Measurements from ENCODE around the gene PLA2G4E. TPM values are rescaled to one million over a fixed set of nuclear protein-coding genes. Genes with fewer than 3 reads are reported as not detected.

The PLA2G4E gene
- total RNA-seq, 1 experiment from 2014 or later: not detected

DNA sequence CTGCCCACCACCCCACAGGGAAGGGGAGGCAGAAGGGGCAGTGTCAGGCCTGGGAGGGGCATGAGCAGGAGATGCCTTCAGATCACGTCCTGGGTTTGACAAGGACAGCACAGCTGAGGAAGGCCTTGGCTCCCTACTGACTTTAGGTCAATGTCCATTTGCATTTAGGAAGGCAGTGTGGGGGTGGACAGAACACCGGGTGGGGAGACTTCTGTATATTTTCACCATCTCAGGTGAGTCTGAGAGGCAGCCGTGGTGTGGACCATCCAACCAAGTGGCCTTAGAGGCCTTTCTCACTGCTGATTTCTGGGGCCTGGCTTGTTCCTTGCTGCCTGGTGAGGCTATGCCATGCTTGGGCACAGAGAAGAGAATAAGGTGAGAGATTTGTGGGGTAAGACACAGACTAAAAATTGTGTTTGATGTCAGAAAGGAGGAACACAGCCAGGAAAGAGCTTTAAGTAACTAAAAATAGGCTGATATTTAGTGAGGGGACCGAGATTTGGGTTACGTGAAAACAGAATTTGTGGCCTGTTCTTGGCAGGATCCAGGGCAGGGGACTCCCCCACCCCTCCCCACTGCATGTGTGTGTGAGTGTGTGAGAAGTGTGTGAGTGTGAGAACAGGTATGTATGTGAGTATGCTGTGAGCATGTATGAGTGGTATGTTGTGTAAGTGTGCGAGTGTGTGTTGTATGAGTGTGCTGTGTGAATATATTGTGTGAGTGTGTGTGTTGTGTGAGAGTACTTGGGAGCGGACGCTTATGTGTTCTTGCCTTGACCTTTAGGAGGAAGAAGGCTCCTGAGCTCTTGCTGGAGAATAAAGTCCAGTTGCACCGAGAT lies 11.8 kb upstream of the PLA2G4E start:
- in situ Hi-C loops (cut with HindIII; ENCODE audit: low pct_unique_long_range_greater_than_20kb, low sequenced_read_pairs): no loop called here
- DNase-seq (ENCODE audit: low read depth): no peak

DNA sequence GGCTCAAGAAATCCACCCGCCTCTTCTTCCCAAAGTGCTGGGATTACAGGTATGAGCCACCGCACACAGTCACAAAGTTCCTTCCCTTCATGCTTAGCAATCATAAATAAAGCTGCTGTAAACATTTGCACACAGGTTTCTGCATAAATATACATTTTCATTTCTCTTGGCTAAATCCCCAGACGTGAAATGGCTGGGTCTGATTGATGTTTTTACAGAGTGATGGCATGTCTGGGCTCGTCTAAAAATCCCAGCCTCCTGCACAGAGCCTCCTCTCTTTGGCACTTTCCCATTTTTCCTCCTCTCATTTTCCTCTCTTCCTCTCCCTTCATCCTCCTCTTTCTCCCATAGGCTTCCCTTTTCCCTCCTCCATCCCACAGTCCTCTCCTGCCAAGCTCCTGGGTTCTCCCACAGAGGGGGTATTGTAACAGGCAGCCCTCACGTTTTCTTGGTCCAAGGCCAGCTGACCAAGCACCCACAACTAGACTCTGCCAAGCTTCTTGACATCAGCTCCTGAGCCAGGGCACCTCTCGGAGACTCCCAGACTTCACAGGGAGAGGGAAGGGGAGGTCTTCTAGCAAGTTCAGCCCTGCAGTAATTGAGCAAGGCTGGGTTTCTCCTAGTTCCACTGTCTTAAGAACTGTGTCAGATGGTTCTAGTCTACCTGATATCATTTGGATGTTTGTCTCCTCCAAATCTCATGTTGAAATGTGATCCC lies 10.5 kb upstream of the PLA2G4E start:
- DNase-seq (ENCODE audit: low read depth): no peak
- in situ Hi-C loops (cut with HindIII; ENCODE audit: low pct_unique_long_range_greater_than_20kb, low sequenced_read_pairs): no loop called here

DNA sequence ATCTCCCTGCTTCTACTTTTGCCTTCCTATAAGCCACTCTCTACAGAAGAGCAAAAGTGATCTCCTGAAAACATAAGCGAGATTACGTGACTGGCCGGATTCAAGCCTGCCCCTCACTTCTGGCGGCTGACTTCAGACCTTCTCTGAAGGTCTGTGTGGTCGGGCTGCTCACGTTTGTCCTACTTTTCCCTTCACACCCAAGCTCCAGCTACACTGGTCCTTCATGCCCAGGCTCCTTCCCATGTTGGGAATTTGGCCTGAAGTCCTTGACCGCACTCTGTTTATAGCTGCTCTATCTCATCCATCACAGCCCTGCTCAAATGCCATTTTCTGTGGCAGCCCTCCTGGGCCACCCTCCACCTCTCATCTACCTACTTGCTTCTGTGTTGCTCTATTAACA lies 6.7 kb upstream of the PLA2G4E start:
- no peak for DNase-seq (ENCODE audit: low read depth)
- in situ Hi-C loops (cut with HindIII; ENCODE audit: low pct_unique_long_range_greater_than_20kb, low sequenced_read_pairs): no loop called here

- no peak for DNase-seq (ENCODE audit: low read depth)
- in situ Hi-C loops (cut with HindIII; ENCODE audit: low pct_unique_long_range_greater_than_20kb, low sequenced_read_pairs): no loop called here
Observed at GRCh38 chr15:42024303-42024702, 3.5 kb upstream of the PLA2G4E start.

- DNase-seq (ENCODE audit: low read depth): no peak
- in situ Hi-C loops (cut with HindIII; ENCODE audit: low pct_unique_long_range_greater_than_20kb, low sequenced_read_pairs): no loop called here
Observed at GRCh38 chr15:42021593-42021992, 751 bp upstream of the PLA2G4E start.

DNA sequence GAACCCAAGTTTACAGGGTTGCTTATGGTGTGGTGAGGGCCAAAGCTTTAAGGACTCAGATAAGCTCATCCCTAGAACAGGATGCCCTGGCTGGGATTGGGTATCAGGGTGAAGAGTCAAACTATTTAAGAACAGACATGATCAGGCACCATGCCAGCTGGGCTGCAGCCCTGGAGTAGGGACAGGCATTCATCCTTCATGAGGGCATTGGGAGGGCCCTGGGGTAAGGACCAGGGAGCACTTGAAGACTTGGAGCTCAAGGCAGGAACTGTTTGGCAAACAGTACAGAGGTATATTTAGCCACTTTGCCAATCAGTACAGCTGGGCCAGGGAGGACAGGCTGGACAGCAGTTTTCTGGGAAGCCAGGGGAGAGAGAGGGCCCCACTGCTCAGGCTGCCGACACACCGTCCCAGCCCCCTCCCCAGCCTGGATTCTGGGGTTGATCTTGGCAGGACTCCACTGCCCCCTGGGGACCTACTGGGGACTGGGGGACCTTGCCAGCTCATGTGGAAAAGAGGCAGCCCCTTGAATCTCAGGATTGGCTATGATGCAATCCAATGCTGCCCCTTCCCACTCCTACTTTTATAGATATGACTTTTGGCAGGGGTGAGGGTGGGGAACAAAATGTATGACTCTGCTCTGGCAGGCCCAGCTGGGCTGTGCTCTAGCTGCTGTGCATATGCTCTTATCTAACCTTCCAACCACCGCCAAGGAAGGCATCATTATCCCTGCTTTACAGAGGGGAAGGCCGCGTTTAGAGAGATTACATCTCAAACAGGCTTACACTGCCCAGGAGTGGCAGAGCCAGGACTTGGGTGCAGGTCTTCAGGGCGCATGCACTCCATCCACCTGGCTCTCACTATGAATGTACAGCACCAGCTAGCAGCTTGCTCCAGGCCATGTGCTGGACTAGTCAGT lies 2.3 kb downstream of the PLA2G4E start:
- no peak for DNase-seq (ENCODE audit: low read depth)
- in situ Hi-C loops (cut with HindIII; ENCODE audit: low pct_unique_long_range_greater_than_20kb, low sequenced_read_pairs): no loop called here

GRCh38 chr15:42016971-42017370 lies 3.9 kb downstream of the PLA2G4E start:
- in situ Hi-C loops (cut with HindIII; ENCODE audit: low pct_unique_long_range_greater_than_20kb, low sequenced_read_pairs): no loop called here
- DNase-seq (ENCODE audit: low read depth): no peak

DNA sequence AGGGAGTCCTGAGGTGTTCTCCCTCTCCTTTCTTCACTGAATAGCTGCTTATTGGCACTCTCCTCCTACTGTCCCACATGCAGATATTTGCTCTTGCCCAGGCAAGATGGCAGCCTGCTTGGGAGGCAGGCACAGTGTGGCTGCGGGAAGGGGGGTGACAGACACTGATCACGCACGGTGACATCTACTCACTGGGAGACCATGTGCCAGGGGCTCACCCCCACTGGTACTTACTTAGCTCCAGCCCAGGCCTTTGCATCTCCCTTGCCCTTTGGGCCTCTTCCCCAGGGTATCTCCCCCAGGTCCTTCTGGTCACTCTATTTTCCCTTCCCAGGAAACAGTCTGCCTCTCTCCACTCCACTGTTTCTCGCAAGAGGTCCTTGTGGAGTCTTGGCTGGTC lies 6.4 kb downstream of the PLA2G4E start:
- in situ Hi-C loops (cut with HindIII; ENCODE audit: low pct_unique_long_range_greater_than_20kb, low sequenced_read_pairs): no loop called here
- DNase-seq (ENCODE audit: low read depth): no peak

DNA sequence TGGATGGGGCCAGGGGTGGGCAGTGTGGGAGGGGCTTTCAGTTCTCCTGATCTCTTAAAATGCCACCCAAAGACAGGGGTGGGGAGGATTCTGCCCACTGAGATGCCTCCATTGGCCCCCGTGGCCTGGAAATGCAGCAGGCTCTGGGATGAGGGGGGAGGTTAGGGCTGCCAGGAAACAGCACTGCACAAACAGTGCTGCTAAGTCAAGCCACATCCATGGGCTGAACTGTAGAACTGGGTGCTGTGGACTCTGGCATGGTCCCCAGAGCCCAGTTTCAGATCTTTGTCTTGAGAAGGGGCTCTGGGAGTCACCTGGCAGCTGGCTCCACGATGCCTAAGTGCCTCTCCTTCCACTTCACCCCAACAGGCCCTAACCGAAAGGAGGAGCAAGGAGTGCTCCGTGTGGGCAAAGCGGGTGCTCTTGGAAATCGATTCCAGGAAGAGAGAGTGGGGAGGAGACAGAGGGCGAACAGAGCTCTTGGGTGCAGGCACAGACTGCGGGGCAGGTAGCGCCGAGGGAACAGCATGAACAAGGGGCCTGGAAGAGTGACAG lies 7.8 kb downstream of the PLA2G4E start:
- DNase-seq (ENCODE audit: low read depth): no peak
- in situ Hi-C loops (cut with HindIII; ENCODE audit: low pct_unique_long_range_greater_than_20kb, low sequenced_read_pairs): no loop called here

- no peak for DNase-seq (ENCODE audit: low read depth)
- in situ Hi-C loops (cut with HindIII; ENCODE audit: low pct_unique_long_range_greater_than_20kb, low sequenced_read_pairs): no loop called here
Observed at GRCh38 chr15:42012241-42012640, 8.6 kb downstream of the PLA2G4E start.

GRCh38 chr15:42011074-42011473 lies 9.8 kb downstream of the PLA2G4E start:
- DNase-seq (ENCODE audit: low read depth): no peak
- in situ Hi-C loops (cut with HindIII; ENCODE audit: low pct_unique_long_range_greater_than_20kb, low sequenced_read_pairs): no loop called here

- DNase-seq (ENCODE audit: low read depth): peak; percentile 9
- in situ Hi-C loops (cut with HindIII; ENCODE audit: low pct_unique_long_range_greater_than_20kb, low sequenced_read_pairs): no loop called here
Observed at GRCh38 chr15:42010434-42010833, 10.4 kb downstream of the PLA2G4E start.

- in situ Hi-C loops (cut with HindIII; ENCODE audit: low pct_unique_long_range_greater_than_20kb, low sequenced_read_pairs): no loop called here
- DNase-seq (ENCODE audit: low read depth): no peak
Observed at GRCh38 chr15:42009474-42009873, 11.4 kb downstream of the PLA2G4E start.

DNA sequence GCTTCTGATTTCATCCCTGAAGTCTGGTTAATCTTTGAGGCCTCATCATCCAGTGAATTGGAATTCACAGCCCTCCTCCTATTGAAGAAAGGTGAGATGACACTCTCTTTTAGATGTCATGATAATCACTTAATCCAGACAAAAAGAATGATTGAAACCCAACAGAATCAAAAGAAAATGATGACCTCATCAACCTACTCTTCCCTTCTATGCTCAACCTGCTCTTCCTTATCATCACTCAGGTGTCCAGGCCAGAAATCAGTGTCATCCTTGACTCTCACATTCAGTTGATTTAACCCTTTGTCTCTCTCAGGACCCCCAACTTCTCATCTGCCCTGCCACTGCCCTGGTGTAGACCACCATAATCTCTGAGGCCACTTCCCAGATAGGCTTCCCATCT lies 11.8 kb downstream of the PLA2G4E start:
- in situ Hi-C loops (cut with HindIII; ENCODE audit: low pct_unique_long_range_greater_than_20kb, low sequenced_read_pairs): no loop called here
- no peak for DNase-seq (ENCODE audit: low read depth)

GRCh38 chr15:42007386-42007785 lies 13.5 kb downstream of the PLA2G4E start:
- in situ Hi-C loops (cut with HindIII; ENCODE audit: low pct_unique_long_range_greater_than_20kb, low sequenced_read_pairs): no loop called here
- no peak for DNase-seq (ENCODE audit: low read depth)

DNA sequence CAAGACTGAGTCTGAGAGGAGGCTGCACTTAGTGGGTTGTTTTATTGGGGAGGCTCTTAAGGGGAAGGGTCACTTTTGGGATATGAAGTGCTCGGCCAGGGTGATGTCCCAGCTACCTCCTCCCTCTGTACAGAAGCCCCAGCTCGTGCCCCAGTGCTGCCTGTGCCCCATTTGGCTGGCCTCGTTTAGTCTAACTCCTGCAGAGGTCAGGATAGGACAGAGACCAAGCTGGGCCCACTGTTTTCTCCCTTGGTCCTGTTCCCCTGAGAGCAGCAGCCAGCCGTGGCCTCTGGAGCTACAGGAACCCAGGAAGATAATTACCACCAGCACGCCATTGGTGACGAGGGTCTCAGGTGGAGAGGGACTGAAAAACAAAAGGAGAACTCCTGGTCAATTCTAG lies 18.5 kb downstream of the PLA2G4E start:
- in situ Hi-C loops (cut with HindIII; ENCODE audit: low pct_unique_long_range_greater_than_20kb, low sequenced_read_pairs): no loop called here

GRCh38 chr15:42001236-42001635 lies 19.6 kb downstream of the PLA2G4E start:
- in situ Hi-C loops (cut with HindIII; ENCODE audit: low pct_unique_long_range_greater_than_20kb, low sequenced_read_pairs): no loop called here
- no peak for DNase-seq (ENCODE audit: low read depth)

More for the DNA sequence above, 18.5 kb downstream of the PLA2G4E start:
- no peak for DNase-seq (ENCODE audit: low read depth)

Measured in Caki2 (cell line).